ENCODE measurements around the gene TMCO4.
"Not testable (repeated sequence)": the region's sequence is repeated elsewhere in the genome, so short reads cannot be mapped to it uniquely, and the experiment has no call there.

TMCO4 gene

DNA sequence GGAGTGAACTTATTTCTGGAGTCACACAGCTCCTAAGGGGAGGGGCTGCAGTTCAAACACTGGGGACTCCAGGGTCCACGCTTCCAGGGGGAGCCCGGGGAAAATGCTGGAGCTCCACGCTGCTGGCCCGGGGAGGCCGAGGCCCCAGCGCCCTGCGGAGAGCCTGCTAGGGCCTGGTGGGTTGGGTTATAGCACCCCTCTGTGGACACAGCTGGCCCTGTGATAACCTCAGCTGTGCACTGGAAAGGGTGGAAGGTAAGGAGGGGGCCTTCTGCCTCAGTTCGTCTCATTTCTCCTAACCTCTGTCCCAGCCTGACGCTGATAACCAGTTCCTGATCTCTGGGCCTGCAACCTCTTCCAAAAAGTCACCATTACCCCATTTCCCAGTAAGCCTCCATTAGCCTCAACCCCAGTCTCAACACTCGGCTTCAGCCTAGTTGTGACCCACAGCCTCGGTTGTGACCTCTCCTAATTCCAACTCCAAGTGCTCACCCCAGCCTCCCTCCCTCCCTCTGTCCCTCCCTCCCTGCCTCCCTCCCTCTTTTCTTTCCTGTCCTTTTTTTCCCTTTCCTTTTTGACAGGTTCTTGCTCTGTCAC lies 148.5 kb downstream of the TMCO4 start:
- peak; percentile 84 for DNase-seq

GRCh38 chr1:19650416-19651140 lies 149.1 kb downstream of the TMCO4 start:
- peak; percentile 84 for DNase-seq

DNA sequence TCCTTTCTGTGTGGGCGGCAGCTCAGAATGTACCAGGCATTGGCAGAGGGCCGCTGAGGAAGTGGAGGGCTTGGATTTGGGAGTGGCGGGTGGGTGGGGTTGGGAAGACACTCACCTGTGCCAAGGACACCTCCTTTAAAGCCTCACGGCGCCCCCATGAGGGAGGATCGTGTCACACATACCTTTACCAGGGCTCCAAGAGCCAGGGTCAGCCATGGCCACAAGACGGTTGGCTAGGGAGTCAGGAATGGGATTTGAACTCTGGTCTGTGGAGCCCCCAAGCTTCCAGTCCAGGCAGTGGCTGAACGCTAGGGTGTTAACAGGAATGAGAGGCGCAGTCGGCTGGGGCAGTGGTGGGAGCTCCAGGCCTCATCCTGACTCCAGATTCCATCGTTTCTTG lies 151.0 kb downstream of the TMCO4 start:
- no peak for DNase-seq

GRCh38 chr1:19648239-19648638 lies 151.5 kb downstream of the TMCO4 start:
- no peak for DNase-seq

- no peak for DNase-seq
These were observed 152.1 kb downstream of the TMCO4 start for GRCh38 chr1:19647643-19648042.

DNA sequence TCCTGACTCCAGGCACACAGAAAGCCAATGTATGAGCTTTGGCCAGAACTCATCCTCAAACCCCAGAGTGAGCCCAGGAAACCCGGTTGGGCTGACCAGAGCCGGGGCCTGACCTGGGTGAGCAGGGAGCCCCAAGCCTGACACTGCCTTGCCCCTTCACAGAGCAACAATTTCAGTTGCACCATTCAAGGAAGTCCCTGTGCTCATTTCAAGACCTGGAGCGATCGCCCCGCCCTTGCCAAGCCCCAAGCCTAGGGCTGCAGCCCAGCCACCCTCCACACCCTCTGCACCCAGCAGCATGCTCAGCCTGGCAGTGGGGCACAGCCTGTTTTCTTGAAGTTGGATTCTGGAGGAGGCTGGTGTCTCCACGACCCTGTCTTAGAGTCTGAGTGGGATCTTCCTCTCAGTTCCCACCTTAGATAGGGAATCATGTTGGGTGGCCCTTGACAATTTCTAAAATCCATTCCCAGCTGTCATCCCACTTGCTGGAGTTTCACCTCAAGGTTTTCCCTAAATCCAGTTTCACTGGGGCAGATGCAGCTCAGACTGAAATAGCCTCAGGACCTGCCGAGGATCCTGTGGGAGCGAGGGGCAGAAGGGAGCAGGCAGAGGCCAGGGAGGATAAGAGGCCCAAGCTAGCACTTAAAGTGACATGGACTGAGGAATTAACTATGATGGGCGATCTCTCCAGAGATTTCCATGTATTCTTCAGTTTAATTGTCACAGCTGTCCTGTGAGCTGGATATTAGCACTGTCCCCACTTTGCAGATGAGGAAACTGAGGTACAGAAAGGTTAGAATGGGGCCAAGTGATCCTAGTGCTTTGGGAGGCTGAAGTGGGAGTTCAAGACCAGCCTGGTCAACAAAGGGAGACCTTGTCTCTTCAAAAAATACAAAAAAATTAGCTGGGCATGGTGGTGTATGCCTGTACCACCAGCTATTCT lies 153.1 kb downstream of the TMCO4 start:
- no peak for DNase-seq

DNA sequence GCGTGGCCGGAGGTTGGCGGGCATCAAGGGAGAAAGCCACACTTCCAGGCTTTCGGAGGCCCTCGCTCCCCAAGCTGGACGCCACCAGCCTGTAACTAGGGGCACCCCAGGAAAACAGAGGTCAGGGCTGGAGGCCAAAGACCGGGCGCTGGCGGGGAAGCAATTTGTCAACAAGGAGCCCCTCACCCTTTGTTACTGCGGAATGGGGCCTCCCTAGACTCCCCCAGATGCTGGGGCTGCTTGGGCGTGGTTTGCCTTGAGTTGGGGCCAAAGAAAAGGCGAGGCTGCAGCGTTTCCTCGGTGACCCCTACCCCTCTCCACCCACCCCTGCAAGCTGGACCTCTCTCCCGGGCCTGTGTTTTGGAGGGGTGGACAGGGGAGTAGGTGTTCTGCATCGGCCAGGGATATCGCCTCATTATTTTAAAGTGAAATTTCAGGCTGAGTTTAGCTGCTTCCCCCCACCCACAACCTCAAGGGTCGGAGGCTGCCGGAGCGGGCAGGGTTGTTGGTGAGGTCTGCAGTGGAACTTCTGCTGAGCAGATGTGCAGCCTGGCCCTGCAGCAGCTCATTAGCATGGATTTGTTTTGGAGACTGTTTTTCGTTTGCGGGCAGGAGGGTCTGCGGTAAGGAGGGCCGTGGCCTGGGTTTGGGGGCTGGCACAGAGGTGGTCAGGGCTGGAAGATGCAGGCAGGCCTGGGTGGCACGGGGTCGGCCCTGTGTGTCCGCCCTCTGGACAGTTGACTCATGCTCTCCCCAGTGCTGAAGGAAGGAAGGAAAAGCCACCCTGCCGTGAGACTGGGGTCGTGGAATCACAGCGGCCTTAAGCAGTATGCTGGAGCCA lies 154.1 kb downstream of the TMCO4 start:
- DNase-seq: no peak

GRCh38 chr1:19644681-19645410 lies 154.9 kb downstream of the TMCO4 start:
- DNase-seq: peak; percentile 64

DNA sequence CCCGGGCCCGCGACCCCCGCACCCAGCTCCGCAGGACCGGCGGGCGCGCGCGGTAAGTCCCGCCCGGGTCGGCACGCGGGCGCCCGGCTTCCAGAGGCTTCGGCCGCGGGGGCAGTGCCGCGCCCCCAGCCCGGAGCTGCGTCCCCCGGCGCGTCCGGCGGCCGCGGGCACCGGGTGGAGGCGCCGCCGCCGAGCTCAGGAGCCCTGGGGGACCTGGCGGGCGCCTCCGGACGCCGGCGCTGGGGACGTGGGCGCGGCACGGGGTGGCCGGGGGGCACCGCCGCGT lies 155.4 kb downstream of the TMCO4 start:
- no peak for DNase-seq

GRCh38 chr1:19643602-19644394 lies 155.9 kb downstream of the TMCO4 start, which contains the start of gene NBL1:
NBL1 (plus strand) TSS chr1:19644311; CDS start chr1:19655031, 10,720 bp downstream.
- peak; percentile 77 for DNase-seq

DNA sequence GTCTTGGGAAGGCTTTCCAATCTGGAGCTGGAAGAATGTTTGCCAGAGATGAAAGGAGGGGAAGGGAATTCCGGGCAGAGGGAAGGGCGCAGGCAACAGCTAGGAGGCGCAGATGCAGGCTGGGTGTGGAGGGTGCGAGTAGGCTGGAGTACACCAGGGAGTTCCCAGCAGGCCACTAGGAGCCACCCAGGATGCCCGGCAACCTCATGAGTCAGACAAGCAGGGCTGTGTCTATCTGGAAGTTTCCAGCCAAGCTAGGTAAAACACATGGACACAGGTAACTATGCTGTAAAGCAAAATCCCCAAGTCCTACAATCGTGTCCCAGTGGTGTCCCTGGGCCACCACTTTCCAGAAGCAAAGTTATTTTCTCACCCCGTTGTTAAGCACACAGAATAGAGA lies 156.6 kb downstream of the TMCO4 start:
- peak; percentile 67 for DNase-seq

DNA sequence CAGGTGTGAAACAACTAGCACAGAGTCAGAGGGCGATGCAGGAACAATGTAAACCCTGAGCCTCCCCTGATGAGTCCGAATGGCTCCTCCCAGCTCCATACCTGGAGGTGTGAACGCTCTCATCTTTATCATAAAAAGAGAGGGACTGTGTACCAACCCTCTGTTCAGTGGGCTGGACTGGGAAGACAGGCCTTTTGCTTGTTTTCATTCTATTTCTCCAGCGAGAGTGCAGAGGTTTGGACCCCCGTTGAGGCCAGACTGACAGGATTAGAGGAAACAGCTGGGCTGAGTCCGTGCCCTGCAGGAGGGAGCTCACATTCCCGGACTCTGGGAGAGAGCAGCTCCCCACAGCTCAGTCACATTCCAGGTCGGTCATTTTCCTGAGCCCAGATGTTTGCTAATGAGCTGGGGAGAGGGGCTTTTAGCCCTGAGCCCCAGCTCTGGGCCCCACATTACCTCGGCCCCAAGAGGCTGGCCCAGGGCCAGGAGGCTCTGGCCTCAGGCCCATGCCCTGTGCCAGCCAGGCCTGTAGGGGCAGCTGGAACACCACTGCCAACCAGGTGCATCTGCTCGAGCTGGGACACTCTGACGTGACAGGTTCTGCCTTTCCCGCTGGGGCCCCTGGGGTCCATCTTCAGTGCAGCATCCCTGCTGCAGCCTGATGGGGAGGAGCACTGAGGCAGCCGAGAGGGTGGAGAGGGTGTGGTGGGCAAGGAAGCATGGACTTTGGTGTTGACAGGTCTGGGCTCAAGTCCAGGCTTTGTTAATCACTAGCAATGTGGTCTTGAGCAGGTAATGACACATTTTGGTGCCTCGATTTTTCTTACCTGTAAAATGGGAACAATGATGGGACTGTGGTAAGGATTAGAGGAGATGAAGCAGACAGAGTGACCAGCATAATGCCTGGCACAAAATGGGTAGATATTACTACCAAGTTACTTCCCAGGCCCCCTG lies 159.1 kb downstream of the TMCO4 start:
- peak; percentile 86 for DNase-seq

- peak; percentile 81 for DNase-seq
These were observed 159.7 kb downstream of the TMCO4 start for GRCh38 chr1:19639999-19640362.

DNA sequence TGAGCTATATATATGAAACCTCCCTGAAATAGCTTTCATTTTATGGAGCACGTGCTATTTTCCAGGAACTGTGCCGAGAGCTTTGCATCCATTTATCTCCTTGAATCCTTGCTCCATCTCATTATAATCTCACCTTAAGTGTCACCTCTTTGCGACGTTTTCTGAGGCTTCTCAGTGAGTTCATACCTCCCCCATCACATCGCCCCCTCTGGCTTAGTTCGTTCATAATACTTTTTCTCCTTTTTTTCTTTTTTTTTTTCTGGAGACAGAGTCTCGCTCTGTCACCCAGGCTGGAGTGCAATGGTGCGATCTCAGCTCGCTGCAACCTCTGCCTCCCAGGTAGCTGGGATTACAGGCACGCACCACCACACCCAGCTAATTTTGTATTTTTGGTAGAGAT lies 160.5 kb downstream of the TMCO4 start:
- DNase-seq: not testable (repeated sequence)

DNA sequence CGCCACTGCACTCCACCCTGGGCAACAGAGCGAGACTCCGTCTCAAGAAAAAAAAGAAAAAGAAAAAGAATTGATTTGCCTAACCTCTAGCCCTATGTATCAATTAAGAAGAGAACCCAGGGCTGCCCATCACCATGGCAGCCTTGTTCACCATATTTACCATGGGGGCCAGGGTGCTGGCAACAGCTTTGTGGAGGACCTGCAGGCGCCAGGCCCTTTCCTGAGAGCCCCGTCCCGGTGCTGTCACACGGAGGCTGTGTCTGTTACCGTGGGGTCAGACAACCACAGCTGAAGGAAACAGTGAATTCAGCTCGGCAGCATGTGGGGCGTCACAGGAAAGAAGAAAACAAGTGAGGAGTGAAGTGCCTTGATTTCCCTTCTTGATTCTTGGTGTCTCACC lies 162.1 kb downstream of the TMCO4 start:
- DNase-seq: no peak

GRCh38 chr1:19636749-19637148 lies 163.0 kb downstream of the TMCO4 start:
- DNase-seq: not testable (repeated sequence)

DNA sequence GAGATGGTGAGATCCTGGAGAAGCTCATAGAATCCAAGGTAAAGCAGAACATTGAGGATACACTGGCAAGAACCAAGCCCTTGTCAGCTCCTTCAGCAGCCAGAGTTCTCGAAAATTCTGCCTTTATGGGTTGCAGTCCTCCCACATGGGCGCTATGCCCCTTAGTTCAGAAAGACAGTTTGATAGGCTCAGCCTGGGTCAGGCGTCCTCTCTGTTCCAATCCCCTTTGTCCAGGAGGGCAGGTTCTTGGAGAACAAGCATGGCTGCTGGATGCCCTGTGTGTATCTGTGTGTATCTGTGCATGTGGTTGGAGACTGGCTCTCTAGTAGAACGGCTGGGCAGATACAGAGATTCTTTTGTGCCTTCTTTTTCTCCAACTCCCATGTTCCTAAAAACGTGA lies 163.7 kb downstream of the TMCO4 start:
- DNase-seq: no peak

DNA sequence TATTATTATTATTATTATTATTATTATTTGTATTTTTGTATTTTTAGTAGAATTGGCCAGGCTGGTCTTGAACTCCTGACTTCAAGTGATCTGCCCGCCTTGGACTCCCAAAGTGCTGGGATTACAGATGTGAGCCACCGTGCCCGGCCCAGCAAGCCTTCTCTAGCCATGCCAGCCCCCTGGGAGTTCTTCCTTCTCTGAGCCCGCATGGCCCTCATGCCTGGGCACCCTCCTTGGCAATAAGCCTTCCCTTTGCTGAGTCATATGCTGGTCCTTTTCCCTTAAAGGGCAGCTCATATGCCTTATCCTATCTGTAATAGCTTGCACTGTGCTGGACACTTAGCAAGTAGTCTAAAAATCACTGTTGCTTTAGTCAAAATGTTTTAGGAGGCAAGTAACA lies 164.1 kb downstream of the TMCO4 start:
- no peak for DNase-seq

DNA sequence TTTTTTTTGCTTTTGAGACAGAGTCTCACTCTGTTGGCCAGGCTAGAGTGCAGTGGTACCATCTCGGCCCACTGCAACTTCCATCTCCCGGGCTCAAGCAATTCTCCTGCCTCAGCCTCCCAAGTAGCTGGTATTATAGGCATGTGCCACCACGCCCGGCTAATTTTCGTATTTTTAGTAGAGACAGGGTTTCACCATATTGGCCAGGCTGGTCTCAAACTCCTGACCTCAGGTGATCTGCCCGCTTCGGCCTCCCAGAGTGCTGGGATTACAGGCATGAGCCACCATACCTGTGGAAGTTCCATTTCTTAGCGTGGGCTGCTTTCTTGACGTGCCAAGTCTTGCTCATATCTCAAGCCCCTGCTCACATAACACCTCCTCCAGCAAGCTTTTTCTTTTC lies 164.7 kb downstream of the TMCO4 start:
- not testable (repeated sequence) for DNase-seq

DNA sequence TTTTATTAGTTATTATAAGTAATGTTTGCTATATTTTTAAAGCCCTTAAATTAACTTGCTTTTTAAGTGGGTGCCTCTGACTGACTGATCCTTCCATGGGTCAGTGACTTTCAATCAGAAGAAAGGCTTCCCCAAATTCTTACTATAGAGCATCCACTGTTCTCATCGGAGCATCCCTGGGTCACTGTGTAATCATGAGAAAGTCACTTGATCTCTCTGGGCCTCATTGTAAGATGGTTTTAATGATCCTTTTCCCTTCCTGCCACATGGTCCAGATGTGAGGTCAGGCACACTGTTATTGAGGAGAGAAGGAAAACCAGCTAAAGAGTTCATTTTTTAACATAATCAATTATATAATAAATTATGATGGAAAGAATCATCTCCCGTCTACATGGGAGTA lies 166.6 kb downstream of the TMCO4 start:
- DNase-seq: no peak
